BJ (cell line): ENCODE results near the gene GALNT13. TPM values are rescaled to one million over a fixed set of nuclear protein-coding genes. Genes with fewer than 3 reads are reported as not detected.

ENCODE experiments used
- CTCF ChIA-PET: fragments of 350-600 bp; formaldehyde crosslinking; extraction: SDS; loops from one replicate; lab custom pipeline; 2021; ENCODE audit warnings: antibody characterized with exemption, inconsistent platforms; lab: Yijun Ruan, JAX
- POLR2A ChIA-PET: fragments of 300-600 bp; sonication (Branson Sonifier 250); formaldehyde crosslinking; extraction: SDS; loops from one replicate; lab custom pipeline; 2021; ENCODE audit warnings: antibody characterized with exemption; lab: Charles Lee
- DNase-seq: peaks from one replicate; pipeline ENCODE4 v3.0.0-alpha.2; 2011; ENCODE audit warnings: low read depth
- H3K27me3 ChIP-seq: 2 replicates; pipeline ENCODE4 v1.6.0; 2011; ENCODE audit warnings: low read length; ENCODE audit not compliant: control insufficient read depth, insufficient read depth
- H3K36me3 ChIP-seq: 2 replicates; pipeline ENCODE4 v1.5.1; 2011; ENCODE audit warnings: low read length; ENCODE audit not compliant: control insufficient read depth, insufficient read depth
- H3K4me3 ChIP-seq: 2 replicates; pipeline ENCODE4 v1.5.1; 2011; ENCODE audit warnings: low read depth, mild to moderate bottlenecking, control low read depth, low read length
- polyA plus RNA-seq: library from polyadenylated mRNA; depleted of rRNA; stranded (reverse); fragments of >200 nt; gene quantifications from 2 replicates; pipeline ENCODE4 v1.2.3, GENCODE V29; 2011
- TF ChIP-seq, protein P1 (sequence below): IDR thresholded peaks from 2 replicates; pipeline ENCODE4 v1.5.1; 2011; ENCODE audit warnings: low read depth, mild to moderate bottlenecking, control low read depth, inconsistent platforms, low read length, moderate library complexity; ENCODE audit not compliant: insufficient read depth

Gene GALNT13
- polyA plus RNA-seq, 1 experiment, result not detected

DNA sequence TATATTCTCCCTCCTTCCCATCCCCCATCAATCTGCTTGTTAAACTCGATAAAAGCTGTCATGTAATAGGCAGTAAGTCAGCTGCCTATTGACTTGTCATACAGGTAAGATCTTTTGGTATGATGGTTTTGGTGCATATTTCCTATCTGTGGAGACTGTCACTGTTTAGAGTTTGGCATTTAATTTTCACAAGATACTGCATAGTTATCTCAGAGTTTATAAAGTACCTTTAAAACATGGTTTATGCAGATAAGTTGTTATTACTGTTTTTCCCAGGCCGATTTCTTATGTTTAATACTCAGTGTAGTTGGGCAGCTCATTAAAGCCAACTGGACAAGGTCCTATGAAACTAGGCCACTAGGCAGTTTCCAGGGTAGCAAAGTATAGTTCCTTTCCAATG lies 222.1 kb downstream of the GALNT13 start:
- H3K27me3 ChIP-seq, result no peaks in the 10 kb centered on the region
- POLR2A ChIA-PET, result no interaction called here
- no peaks in the 10 kb centered on the region for H3K36me3 ChIP-seq
- no peak overlapping the region for H3K4me3 ChIP-seq
- DNase-seq, result no peak
- CTCF ChIA-PET, result no interaction called here
- TF ChIP-seq, protein P1, sequence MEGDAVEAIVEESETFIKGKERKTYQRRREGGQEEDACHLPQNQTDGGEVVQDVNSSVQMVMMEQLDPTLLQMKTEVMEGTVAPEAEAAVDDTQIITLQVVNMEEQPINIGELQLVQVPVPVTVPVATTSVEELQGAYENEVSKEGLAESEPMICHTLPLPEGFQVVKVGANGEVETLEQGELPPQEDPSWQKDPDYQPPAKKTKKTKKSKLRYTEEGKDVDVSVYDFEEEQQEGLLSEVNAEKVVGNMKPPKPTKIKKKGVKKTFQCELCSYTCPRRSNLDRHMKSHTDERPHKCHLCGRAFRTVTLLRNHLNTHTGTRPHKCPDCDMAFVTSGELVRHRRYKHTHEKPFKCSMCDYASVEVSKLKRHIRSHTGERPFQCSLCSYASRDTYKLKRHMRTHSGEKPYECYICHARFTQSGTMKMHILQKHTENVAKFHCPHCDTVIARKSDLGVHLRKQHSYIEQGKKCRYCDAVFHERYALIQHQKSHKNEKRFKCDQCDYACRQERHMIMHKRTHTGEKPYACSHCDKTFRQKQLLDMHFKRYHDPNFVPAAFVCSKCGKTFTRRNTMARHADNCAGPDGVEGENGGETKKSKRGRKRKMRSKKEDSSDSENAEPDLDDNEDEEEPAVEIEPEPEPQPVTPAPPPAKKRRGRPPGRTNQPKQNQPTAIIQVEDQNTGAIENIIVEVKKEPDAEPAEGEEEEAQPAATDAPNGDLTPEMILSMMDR, result no peak

DNA sequence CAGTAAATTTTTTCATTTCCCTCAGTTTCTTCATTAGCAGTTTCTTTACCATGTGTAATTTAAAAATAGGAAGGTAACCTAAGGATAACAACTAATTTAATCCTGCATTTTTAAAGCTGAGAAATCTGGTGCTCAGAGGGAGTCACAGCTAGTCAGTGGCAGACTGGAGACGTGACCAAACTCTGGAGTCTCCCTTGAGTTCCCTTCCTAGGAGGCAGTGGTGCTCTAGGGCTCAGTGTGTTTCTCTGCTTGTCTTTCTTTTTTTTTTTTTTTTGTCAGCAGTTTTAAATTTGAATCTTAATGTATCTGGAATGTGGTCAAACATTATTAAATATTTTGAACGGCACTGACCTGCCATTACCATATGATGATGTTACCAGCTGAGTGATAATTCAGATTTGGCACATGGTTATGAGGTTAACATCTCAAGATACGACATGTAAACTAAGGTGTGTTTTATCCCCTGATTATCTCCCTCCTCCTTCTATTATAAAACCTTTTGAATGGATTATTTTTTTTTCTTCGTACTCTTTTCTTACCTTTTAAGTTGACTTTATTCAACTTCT lies 226.2 kb downstream of the GALNT13 start:
- Histone ChIP-seq H3K36me3 (no peaks in the 10 kb centered on the region), H3K27me3 (no peaks in the 10 kb centered on the region), H3K4me3 (no peak overlapping the region)
- POLR2A ChIA-PET, result no interaction called here
- DNase-seq, result no peak
- CTCF ChIA-PET, result no interaction called here
- TF ChIP-seq, protein P1, result no peak

DNA sequence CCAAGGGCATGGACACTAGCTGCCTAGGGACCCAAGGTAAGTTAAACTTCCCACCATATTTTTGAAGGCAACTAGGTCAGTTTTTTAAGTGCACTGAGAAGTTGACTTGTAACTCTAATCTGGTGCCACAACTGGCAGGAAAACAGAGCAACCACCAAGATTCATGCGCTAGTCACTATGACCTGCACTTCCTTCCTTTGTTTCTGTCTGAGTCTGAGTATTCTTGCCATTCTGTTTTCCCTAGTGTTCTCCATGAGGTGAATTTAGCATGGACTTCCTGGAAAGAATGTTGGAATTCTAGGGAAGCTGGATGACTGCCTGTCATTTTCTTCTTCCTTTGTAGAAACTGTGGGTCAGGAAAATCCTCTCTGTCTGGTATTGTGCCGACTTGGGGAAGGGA lies 249.0 kb downstream of the GALNT13 start:
- Histone ChIP-seq H3K4me3 (no peak overlapping the region), H3K36me3 (no peaks in the 10 kb centered on the region; the same call in 1 of the 2 replicates), H3K27me3 (no peaks in the 10 kb centered on the region)
- CTCF ChIA-PET, result no interaction called here
- DNase-seq, result no peak
- POLR2A ChIA-PET, result no interaction called here
- TF ChIP-seq, protein P1, result no peak

DNA sequence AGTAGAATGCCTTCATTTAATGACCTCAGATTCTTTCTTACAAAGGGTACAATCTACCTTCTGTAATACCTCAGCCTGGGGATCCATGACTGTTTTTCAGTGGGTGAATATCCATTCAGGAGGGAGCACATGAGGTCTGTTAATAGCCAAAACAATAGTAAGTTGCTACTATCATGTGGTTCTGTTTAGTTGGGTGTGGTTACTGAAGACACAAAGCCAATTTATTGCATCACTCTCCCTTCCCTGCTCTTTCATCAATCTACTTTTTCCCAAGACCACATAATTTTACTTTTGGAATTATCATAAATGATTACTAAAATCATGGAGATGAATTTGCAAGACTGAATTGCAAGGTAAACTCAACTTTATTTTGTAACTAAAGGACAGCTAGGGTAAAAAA lies 254.2 kb downstream of the GALNT13 start:
- Histone ChIP-seq H3K4me3 (no peak overlapping the region), H3K36me3 (no peaks in the 10 kb centered on the region), H3K27me3 (no peaks in the 10 kb centered on the region)
- TF ChIP-seq, protein P1, result no peak
- ChIA-PET CTCF (interaction anchor here (1.0 kb wide), 1 partner anchor 9 kb away, joined by 3 read pairs; no protein-coding TSS in a partner anchor), POLR2A (no interaction called here)
- no peak for DNase-seq

DNA sequence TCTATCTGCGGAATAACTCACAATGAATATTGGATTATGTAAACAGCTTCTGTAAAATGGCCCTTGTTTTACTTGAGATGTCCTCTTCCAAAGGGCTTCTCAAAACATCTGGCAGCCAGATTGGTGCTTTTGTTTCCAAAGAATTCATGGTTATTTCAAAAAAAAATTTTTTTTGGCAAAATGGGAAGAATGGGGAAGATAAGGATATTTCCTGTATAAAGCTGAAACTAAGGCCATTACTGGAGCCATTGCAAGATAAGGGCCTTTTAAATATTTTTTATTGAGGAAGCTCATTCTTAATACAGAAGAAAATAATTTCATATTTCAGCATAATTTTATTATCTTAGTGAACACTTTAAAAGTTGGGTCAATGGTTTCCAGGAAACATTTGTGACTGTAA lies 259.1 kb downstream of the GALNT13 start:
- no peak for DNase-seq
- no peaks in the 10 kb centered on the region for H3K27me3 ChIP-seq
- ChIA-PET CTCF (no interaction called here), POLR2A (no interaction called here)
- TF ChIP-seq, protein P1, result no peak
- no peak overlapping the region for H3K4me3 ChIP-seq
- no peaks in the 10 kb centered on the region for H3K36me3 ChIP-seq
